ENCODE data around the gene PRICKLE3.

DNA sequence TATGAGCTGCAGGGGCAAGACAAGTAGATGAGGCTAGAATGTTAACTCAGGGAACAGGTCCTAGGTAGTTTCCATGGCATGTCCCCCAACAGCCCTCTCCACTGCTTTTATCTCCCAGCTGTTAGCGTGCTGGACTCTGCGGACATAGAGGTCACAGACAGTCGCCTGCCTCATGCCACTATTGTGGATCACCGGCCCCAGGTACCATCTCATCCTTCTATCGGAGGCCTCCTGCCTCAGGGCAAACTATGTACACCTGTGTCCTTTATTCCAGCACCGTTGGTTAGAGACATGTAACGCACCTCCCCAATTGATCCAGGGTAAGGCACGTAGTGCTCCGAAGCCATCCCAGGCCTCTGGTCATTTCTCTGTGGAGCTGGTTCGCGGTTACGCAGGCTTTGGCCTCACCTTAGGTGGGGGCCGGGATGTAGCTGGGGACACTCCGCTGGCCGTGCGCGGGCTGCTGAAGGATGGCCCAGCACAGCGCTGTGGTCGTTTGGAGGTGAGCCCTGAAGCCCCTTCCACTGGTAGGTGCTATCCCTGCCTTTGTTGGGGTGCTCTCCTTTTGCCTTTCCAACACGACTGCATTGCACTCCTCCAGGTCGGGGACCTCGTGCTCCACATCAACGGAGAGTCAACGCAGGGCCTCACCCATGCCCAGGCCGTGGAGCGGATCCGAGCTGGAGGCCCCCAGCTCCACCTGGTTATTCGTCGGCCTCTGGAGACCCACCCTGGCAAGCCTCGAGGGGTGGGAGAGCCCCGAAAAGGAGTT, 21.4 kb downstream of the PRICKLE3 start:
- TF ChIP-seq, protein P1, sequence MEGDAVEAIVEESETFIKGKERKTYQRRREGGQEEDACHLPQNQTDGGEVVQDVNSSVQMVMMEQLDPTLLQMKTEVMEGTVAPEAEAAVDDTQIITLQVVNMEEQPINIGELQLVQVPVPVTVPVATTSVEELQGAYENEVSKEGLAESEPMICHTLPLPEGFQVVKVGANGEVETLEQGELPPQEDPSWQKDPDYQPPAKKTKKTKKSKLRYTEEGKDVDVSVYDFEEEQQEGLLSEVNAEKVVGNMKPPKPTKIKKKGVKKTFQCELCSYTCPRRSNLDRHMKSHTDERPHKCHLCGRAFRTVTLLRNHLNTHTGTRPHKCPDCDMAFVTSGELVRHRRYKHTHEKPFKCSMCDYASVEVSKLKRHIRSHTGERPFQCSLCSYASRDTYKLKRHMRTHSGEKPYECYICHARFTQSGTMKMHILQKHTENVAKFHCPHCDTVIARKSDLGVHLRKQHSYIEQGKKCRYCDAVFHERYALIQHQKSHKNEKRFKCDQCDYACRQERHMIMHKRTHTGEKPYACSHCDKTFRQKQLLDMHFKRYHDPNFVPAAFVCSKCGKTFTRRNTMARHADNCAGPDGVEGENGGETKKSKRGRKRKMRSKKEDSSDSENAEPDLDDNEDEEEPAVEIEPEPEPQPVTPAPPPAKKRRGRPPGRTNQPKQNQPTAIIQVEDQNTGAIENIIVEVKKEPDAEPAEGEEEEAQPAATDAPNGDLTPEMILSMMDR (IDR thresholded peaks at IDR 0.05): no peak
- TF ChIP-seq EP300 (IDR thresholded peaks at IDR 0.05): no peak
- TF ChIP-seq POLR2A (IDR thresholded peaks at IDR 0.05): no peak
